IgD-negative memory B cell (primary cell): ENCODE results near the gene SLC39A11. TPM values are rescaled to one million over a fixed set of nuclear protein-coding genes. Genes with fewer than 3 reads are reported as not detected.

ENCODE experiments used
- H3K27ac Mint-ChIP-seq, 3 donors: one replicate each; pipeline ENCODE4 v1.8.0; 2020 to 2022; ENCODE audit warnings: mild to moderate bottlenecking in 3 of 3, mixed read lengths in 3 of 3, moderate library complexity in 1 of 3
- H3K27me3 Mint-ChIP-seq: one replicate; pipeline ENCODE4 v1.8.0; 2021; ENCODE audit warnings: mixed read lengths
- H3K36me3 Mint-ChIP-seq: one replicate; pipeline ENCODE4 v1.8.0; 2020; ENCODE audit warnings: mild to moderate bottlenecking, mixed read lengths
- H3K4me1 Mint-ChIP-seq, 3 donors: one replicate each; pipeline ENCODE4 v1.8.0; 2020 to 2022; ENCODE audit warnings: mixed read lengths in 3 of 3, mild to moderate bottlenecking in 1 of 3
- H3K4me3 Mint-ChIP-seq, 4 donors: one replicate each; pipeline ENCODE4 v1.8.0; 2020 to 2022; ENCODE audit warnings: mild to moderate bottlenecking in 4 of 4, mixed read lengths in 4 of 4, moderate library complexity in 3 of 4
- H3K9me3 Mint-ChIP-seq, 3 donors: one replicate each; pipeline ENCODE4 v1.8.0; 2020 to 2021; ENCODE audit warnings: mixed read lengths in 3 of 3, mild to moderate bottlenecking in 1 of 3
- polyA plus RNA-seq: library from polyadenylated mRNA; unstranded; fragments of 300-500 nt; fragmentation: Illumina TruSeq; gene quantifications from one replicate; pipeline ENCODE4 v1.2.3, GENCODE V29; 2021

The SLC39A11 gene
- polyA plus RNA-seq, 1 donor from 2014 or later = 13.7 TPM

- Mint-ChIP-seq H3K4me3 (no peak overlapping the region), H3K27me3 (no peaks in the 10 kb centered on the region), H3K27ac (no peak overlapping the region), H3K4me1 (peaks cover 0 to 1% (median 0%) of the 10 kb centered on the region in 3 donors), H3K36me3 (peaks cover 13% of the 10 kb centered on the region), H3K9me3 (peaks cover 0 to 3% (median 2%) of the 10 kb centered on the region in 3 donors)
Observed at GRCh38 chr17:72754513-72754912, 338.0 kb downstream of the SLC39A11 start.

- Mint-ChIP-seq H3K27me3 (no peaks in the 10 kb centered on the region), H3K36me3 (peaks cover 16% of the 10 kb centered on the region), H3K9me3 (peaks cover 0 to 3% (median 2%) of the 10 kb centered on the region in 3 donors), H3K27ac (no peak overlapping the region), H3K4me3 (no peak overlapping the region), H3K4me1 (peaks cover 0 to 1% (median 0%) of the 10 kb centered on the region in 3 donors)
Observed at GRCh38 chr17:72751746-72752145, 340.7 kb downstream of the SLC39A11 start.

GRCh38 chr17:72749119-72749572, 343.3 kb downstream of the SLC39A11 start:
- Mint-ChIP-seq H3K4me1 (no peaks in the 10 kb centered on the region), H3K27me3 (no peaks in the 10 kb centered on the region), H3K4me3 (no peak overlapping the region), H3K36me3 (peaks cover 8% of the 10 kb centered on the region), H3K27ac (no peak overlapping the region), H3K9me3 (no peaks in the 10 kb centered on the region)

GRCh38 chr17:72747501-72747900, 345.0 kb downstream of the SLC39A11 start:
- no peaks in the 10 kb centered on the region for H3K27me3 Mint-ChIP-seq
- no peak overlapping the region for H3K27ac Mint-ChIP-seq
- H3K9me3 Mint-ChIP-seq = no peaks in the 10 kb centered on the region
- H3K4me1 Mint-ChIP-seq = no peaks in the 10 kb centered on the region
- H3K4me3 Mint-ChIP-seq = no peak overlapping the region
- peaks cover 7% of the 10 kb centered on the region for H3K36me3 Mint-ChIP-seq

DNA sequence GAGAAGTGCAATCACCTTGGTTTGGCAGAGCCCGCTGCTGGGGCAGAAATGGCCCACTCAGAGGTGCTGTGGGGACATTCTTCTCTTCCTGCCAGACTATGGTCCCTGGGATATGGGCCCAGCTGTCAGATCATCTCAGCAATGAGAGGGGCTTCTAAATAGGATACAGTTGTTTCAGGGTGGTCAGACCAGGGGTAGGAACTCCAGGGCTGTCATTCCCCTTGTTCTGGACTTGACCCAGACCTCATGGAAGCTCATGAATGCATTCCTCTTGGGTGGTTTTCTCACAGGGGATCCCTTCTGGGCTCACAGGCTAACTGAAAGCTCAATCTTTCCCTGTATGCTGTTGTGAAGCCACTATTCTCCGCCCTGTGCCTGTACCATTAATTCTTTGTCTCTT, 347.2 kb downstream of the SLC39A11 start:
- Mint-ChIP-seq H3K4me1 (no peaks in the 10 kb centered on the region), H3K9me3 (no peaks in the 10 kb centered on the region)

DNA sequence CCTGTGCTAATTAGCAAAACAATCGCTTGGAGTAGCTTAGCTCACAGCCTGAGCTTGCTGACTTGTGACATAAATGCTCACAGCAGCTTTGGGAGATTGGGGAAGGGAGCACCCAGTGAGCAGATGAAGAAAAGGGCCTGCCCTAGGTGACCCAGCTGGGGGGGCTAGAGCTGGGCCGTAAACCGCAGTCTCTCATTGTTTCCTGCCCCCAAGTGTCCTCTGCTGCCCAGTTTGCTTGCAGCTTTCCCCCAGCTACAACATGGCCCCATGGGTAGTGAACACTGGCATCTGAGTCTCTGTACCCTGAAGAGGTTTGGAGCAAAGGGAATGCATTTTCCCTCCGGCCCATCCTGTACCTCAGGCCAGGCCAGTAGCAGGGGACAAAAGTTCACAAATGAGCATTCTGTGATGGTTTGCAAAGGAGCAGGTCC, 349.4 kb downstream of the SLC39A11 start:
- no peaks in the 10 kb centered on the region for H3K27me3 Mint-ChIP-seq
- H3K4me3 Mint-ChIP-seq = no peak overlapping the region
- H3K27ac Mint-ChIP-seq = no peak overlapping the region
- H3K36me3 Mint-ChIP-seq = peaks cover 5% of the 10 kb centered on the region
- H3K4me1 Mint-ChIP-seq = no peaks in the 10 kb centered on the region
- no peaks in the 10 kb centered on the region for H3K9me3 Mint-ChIP-seq

More for the DNA sequence above, 347.2 kb downstream of the SLC39A11 start:
- no peaks in the 10 kb centered on the region for H3K27me3 Mint-ChIP-seq
- H3K36me3 Mint-ChIP-seq = peaks cover 9% of the 10 kb centered on the region
- H3K4me3 Mint-ChIP-seq = no peak overlapping the region
- H3K27ac Mint-ChIP-seq = peak overlapping the region in 1 of 3 donors; percentile 64

GRCh38 chr17:72737151-72737690, 355.3 kb downstream of the SLC39A11 start:
- H3K4me3 Mint-ChIP-seq = no peak overlapping the region
- no peak overlapping the region for H3K27ac Mint-ChIP-seq
- H3K4me1 Mint-ChIP-seq = no peaks in the 10 kb centered on the region
- no peaks in the 10 kb centered on the region for H3K9me3 Mint-ChIP-seq
- peaks cover 7% of the 10 kb centered on the region for H3K36me3 Mint-ChIP-seq
- H3K27me3 Mint-ChIP-seq = no peaks in the 10 kb centered on the region

DNA sequence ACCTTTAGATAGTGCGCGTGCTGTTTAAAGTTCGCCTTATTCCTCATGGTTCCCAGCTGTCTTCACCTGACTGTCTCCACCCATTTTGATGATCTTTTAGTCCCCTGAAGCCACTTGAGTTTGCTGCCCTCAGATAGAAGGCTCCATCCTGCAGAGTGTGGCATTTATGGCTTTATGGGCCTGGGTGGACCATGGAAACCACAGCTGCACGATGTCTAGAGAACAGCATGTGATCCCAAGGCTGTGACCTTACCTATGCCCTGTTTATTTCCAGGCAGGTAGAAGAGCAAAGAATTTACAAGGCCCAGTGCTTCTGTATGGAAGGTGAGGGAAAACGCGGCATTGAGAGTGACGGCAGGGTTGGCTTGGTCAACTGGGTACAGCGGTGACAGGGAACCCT, 356.9 kb downstream of the SLC39A11 start:
- H3K4me3 Mint-ChIP-seq = no peak overlapping the region
- H3K27me3 Mint-ChIP-seq = no peaks in the 10 kb centered on the region
- no peak overlapping the region for H3K27ac Mint-ChIP-seq
- peaks cover 5% of the 10 kb centered on the region for H3K36me3 Mint-ChIP-seq
- no peaks in the 10 kb centered on the region for H3K4me1 Mint-ChIP-seq
- H3K9me3 Mint-ChIP-seq = no peaks in the 10 kb centered on the region

GRCh38 chr17:72735048-72735447, 357.4 kb downstream of the SLC39A11 start:
- no peaks in the 10 kb centered on the region for H3K4me1 Mint-ChIP-seq
- no peaks in the 10 kb centered on the region for H3K27me3 Mint-ChIP-seq
- no peaks in the 10 kb centered on the region for H3K9me3 Mint-ChIP-seq
- H3K27ac Mint-ChIP-seq = no peak overlapping the region
- H3K36me3 Mint-ChIP-seq = peaks cover 4% of the 10 kb centered on the region
- no peak overlapping the region for H3K4me3 Mint-ChIP-seq

DNA sequence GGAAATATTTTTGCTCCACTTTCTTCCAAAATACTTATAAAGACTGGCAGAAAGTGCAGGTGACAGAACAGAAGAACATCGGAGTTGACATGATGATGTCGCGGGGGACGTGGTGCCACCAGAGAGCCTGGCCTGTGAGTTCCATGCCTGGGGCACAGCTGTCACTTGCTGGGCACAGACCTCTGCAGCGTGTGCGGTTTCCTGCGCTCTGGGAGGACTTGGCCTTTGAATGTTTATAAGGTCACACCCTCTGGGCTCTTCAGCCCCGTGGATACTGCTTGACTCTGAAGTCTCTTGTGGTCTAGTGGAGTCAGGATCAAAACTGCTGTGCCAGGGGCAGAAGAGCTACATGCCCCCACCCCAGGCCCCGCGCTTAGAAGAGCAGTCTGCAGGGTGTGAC, 357.9 kb downstream of the SLC39A11 start:
- Mint-ChIP-seq H3K27me3 (no peaks in the 10 kb centered on the region), H3K27ac (no peak overlapping the region), H3K4me1 (no peaks in the 10 kb centered on the region), H3K4me3 (peak overlapping the region in 1 of 4 donors; percentile 47), H3K36me3 (peaks cover 4% of the 10 kb centered on the region), H3K9me3 (no peaks in the 10 kb centered on the region)

DNA sequence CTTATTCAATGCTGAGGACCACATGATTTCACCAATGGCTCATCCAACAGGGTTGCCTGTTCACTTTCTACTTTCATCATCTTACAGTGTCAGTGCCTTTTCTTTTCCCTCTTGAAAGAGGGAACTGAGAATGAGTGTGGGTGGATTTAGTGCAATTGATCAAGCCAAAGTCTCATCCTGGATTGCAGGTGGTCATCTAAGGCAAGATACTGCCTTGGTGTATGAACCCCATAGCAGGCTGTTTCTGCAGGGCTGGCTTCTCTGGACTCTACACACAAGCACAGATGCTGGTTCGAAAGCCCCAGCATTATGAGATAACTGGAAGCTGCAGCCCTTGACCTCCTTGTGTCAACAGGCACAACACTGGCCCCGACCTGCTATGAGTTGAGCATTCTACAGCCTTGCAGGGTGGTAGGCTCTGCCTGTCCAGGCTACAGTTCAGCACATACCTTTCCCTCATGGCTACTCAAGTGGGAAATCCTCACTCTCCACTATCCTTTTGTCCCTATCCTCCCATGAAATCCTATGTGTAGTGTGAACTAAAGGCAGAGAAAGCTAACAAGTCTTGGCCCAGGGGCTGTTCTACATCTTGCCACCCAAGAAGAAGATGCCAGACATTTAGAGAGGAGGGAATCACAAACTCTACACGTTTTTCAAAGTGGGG, 358.7 kb downstream of the SLC39A11 start:
- Mint-ChIP-seq H3K27ac (no peak overlapping the region), H3K9me3 (no peaks in the 10 kb centered on the region), H3K4me1 (no peaks in the 10 kb centered on the region), H3K27me3 (no peaks in the 10 kb centered on the region), H3K4me3 (no peak overlapping the region), H3K36me3 (peaks cover 4% of the 10 kb centered on the region)

GRCh38 chr17:72732893-72733618, 359.4 kb downstream of the SLC39A11 start:
- H3K36me3 Mint-ChIP-seq = peaks cover 4% of the 10 kb centered on the region
- no peaks in the 10 kb centered on the region for H3K27me3 Mint-ChIP-seq
- no peaks in the 10 kb centered on the region for H3K9me3 Mint-ChIP-seq
- peaks cover 0 to under 1% (median 0%) of the 10 kb centered on the region in 3 donors for H3K4me1 Mint-ChIP-seq
- no peak overlapping the region for H3K4me3 Mint-ChIP-seq
- no peak overlapping the region for H3K27ac Mint-ChIP-seq

- H3K27me3 Mint-ChIP-seq = no peaks in the 10 kb centered on the region
- no peaks in the 10 kb centered on the region for H3K9me3 Mint-ChIP-seq
- no peak overlapping the region for H3K4me3 Mint-ChIP-seq
- no peak overlapping the region for H3K27ac Mint-ChIP-seq
- H3K4me1 Mint-ChIP-seq = peaks cover 11 to 17% (median 16%) of the 10 kb centered on the region in 3 donors
- peaks cover 4% of the 10 kb centered on the region for H3K36me3 Mint-ChIP-seq
Observed at GRCh38 chr17:72730077-72730476, 362.4 kb downstream of the SLC39A11 start.

DNA sequence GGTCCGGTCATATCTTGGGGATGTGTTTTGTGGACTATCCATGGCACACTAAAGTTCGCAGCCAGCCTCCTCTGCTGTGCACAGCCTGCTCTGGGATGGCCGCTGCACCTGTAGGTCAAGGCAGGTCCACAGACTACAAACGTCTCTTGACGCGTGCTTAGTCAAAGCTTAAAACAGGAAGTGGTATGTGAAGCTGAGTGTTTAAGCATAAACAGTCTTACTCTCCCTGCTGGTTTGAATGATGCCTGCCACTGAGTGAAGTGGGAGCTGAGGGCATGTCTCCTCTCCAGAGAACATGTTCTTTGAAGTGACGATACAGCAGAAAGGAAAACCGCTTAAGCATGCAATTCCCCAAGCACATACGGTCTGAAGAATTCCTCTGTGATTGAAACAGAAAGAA, 365.6 kb downstream of the SLC39A11 start:
- H3K36me3 Mint-ChIP-seq = peaks cover 8% of the 10 kb centered on the region
- peaks cover 1% of the 10 kb centered on the region for H3K27me3 Mint-ChIP-seq
- H3K4me3 Mint-ChIP-seq = peak overlapping the region; percentile 5 to 94 (median 84)
- peak overlapping the region in 2 of 3 donors; percentile 10 to 68 for H3K27ac Mint-ChIP-seq
- H3K4me1 Mint-ChIP-seq = peaks cover 11 to 17% (median 16%) of the 10 kb centered on the region in 3 donors
- no peaks in the 10 kb centered on the region for H3K9me3 Mint-ChIP-seq

DNA sequence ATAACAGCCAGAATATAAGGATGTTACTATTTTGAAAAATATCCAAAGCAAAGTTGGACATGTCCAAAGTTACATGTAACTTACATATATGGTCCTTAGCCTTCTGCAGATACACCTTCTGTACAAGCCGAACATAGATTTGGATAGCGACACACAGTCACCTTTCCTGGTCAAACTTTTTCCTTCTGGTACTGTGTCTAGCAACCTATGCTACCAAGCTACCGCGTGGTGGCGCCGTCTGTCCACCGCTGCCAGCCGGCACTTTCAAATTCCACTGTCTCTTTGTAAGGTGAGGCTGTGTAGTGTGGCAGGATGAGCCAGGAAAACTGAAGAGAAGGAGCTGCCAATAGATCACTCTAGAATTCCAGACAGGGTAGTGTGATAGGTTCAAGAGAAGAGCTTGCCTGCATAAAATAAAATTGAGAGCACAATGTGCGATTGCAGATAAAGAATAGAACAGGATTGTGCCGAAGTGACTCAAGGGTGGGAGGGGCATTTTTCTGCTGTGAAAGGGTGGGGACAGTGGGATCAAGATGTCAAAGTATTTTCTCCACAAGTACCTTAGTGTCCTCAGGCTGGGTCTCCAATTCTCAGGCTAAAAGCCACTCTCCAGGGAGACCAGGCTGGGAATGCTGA, 366.9 kb downstream of the SLC39A11 start:
- Mint-ChIP-seq H3K4me1 (peaks cover 11 to 17% (median 16%) of the 10 kb centered on the region in 3 donors), H3K36me3 (peaks cover 9% of the 10 kb centered on the region), H3K9me3 (no peaks in the 10 kb centered on the region), H3K4me3 (peak overlapping the region in 2 of 4 donors; percentile 84 to 90), H3K27me3 (peaks cover 1% of the 10 kb centered on the region), H3K27ac (peak overlapping the region in 2 of 3 donors; percentile 47 to 74)
